Measurements from ENCODE around the gene OTOP2. TPM values are rescaled to one million over a fixed set of nuclear protein-coding genes. Genes with fewer than 3 reads are reported as not detected.
A peak's percentile ranks its signal among the peaks of the same experiment; 100 is the strongest.

Gene OTOP2
- total RNA-seq, 2 experiments from 2014 or later: not detected

DNA sequence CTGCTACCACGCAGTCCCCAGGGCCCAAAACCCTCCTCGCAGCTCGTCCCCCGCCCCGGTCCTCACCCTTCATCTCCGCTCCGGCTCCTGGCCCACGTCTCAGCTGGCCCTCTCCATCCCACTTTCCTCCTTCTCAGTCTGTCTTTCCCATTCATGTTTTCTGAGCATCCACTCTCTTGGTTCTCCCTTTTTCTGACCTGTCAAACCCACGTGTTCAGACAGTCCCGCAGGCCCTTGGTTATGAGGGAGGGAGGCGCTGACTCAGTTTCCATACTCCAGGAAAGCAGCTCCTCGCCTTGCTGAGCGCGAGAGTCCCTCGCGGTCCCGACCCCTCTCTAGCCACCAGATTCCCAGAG lies 48.9 kb downstream of the OTOP2 start:
- BruUV-seq (replicated peaks): no TSS peak
- H3K4me2 ChIP-seq (ENCODE audit: low read length): peak overlapping the region; percentile 71
- no peaks in the 10 kb centered on the region for H3K9me3 ChIP-seq (ENCODE audit: low read length)
- no peak overlapping the region for H3K27ac ChIP-seq (ENCODE audit: low read depth, low read length, poor library complexity, severe bottlenecking)
- POLR2A ChIA-PET: interaction anchor here (0.6 to 2.2 kb wide), 5 partner anchors 9 to 150 kb away, joined by 3 to 9 read pairs (median 6); partner anchors contain the start of gene MRPL58
- CTCF ChIA-PET (ENCODE audit: unreplicated experiment): interaction anchor here (0.7 to 1.8 kb wide), 3 partner anchors 9 to 12 kb away, joined by 3 to 9 read pairs (median 4); no protein-coding TSS in a partner anchor
- intact Hi-C loops (cut with micrococcal nuclease; ENCODE audit: unreplicated experiment): no loop called here
- no peaks in the 10 kb centered on the region for H3K36me3 ChIP-seq (ENCODE audit: insufficient read depth, low read length)
- no peaks in the 10 kb centered on the region for H3K79me2 ChIP-seq (ENCODE audit: insufficient read depth, low read depth, low read length)
- H4K20me1 ChIP-seq (ENCODE audit: insufficient read depth, low read length): no peaks in the 10 kb centered on the region
- TF ChIP-seq EZH2phosphoT487 (IDR thresholded peaks at IDR 0.05; ENCODE audit: borderline replicate concordance, low read depth, low read length): no peak
- TF ChIP-seq, protein P1, sequence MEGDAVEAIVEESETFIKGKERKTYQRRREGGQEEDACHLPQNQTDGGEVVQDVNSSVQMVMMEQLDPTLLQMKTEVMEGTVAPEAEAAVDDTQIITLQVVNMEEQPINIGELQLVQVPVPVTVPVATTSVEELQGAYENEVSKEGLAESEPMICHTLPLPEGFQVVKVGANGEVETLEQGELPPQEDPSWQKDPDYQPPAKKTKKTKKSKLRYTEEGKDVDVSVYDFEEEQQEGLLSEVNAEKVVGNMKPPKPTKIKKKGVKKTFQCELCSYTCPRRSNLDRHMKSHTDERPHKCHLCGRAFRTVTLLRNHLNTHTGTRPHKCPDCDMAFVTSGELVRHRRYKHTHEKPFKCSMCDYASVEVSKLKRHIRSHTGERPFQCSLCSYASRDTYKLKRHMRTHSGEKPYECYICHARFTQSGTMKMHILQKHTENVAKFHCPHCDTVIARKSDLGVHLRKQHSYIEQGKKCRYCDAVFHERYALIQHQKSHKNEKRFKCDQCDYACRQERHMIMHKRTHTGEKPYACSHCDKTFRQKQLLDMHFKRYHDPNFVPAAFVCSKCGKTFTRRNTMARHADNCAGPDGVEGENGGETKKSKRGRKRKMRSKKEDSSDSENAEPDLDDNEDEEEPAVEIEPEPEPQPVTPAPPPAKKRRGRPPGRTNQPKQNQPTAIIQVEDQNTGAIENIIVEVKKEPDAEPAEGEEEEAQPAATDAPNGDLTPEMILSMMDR (conservative IDR thresholded peaks at IDR 0.05; ENCODE audit: low read length): no peak
- H3K4me1 ChIP-seq (ENCODE audit: insufficient read depth, low read length, poor library complexity, severe bottlenecking): peaks cover 10% of the 10 kb centered on the region
- no peak for DNase-seq (ENCODE audit: low spot score)
- no peaks in the 10 kb centered on the region for H3K9me2 ChIP-seq (ENCODE audit: insufficient read depth, low read length)
- H3K4me3 ChIP-seq (ENCODE audit: low read depth, low read length, poor library complexity, severe bottlenecking): peak overlapping the region; percentile 62
- H2AFZ ChIP-seq (ENCODE audit: low read length): no peak overlapping the region

DNA sequence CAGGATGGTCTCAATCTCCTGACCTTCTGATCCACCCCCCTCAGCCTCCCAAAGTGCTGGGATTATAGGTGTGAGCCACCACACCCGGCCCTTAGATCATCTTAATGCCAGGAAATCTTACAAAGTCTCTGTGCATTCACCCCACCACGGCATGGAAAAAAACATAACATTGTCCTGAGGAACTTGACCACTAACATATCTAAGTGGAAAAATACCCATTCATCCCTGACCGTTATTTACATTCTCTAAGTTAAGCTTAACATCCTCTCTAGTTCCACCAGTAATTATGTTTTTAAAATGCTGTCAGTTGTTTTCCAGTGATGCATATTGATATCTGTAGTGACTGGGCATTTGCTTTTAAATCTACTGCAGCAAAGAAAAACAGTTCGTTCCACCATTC lies 51.9 kb downstream of the OTOP2 start:
- H2AFZ ChIP-seq (ENCODE audit: low read length): no peak overlapping the region
- TF ChIP-seq, protein P1 (conservative IDR thresholded peaks at IDR 0.05; ENCODE audit: low read length): no peak
- no peak for TF ChIP-seq EZH2phosphoT487 (IDR thresholded peaks at IDR 0.05; ENCODE audit: borderline replicate concordance, low read depth, low read length)
- H3K4me1 ChIP-seq (ENCODE audit: insufficient read depth, low read length, poor library complexity, severe bottlenecking): peaks cover 10% of the 10 kb centered on the region
- BruUV-seq (replicated peaks): no TSS peak
- DNase-seq (ENCODE audit: low spot score): no peak
- no peak overlapping the region for H3K4me2 ChIP-seq (ENCODE audit: low read length)
- H3K4me3 ChIP-seq (ENCODE audit: low read depth, low read length, poor library complexity, severe bottlenecking): no peak overlapping the region
- no peak overlapping the region for H3K27ac ChIP-seq (ENCODE audit: low read depth, low read length, poor library complexity, severe bottlenecking)
- CTCF ChIA-PET (ENCODE audit: unreplicated experiment): interaction anchor here (1.4 kb wide), 1 partner anchor 15 kb away, joined by 3 read pairs; no protein-coding TSS in a partner anchor
- intact Hi-C loops (cut with micrococcal nuclease; ENCODE audit: unreplicated experiment): no loop called here
- no peaks in the 10 kb centered on the region for H3K9me3 ChIP-seq (ENCODE audit: low read length)
- no peaks in the 10 kb centered on the region for H3K9me2 ChIP-seq (ENCODE audit: insufficient read depth, low read length)
- POLR2A ChIA-PET: no interaction called here
- no peaks in the 10 kb centered on the region for H3K36me3 ChIP-seq (ENCODE audit: insufficient read depth, low read length)
- H4K20me1 ChIP-seq (ENCODE audit: insufficient read depth, low read length): no peaks in the 10 kb centered on the region
- H3K79me2 ChIP-seq (ENCODE audit: insufficient read depth, low read depth, low read length): no peaks in the 10 kb centered on the region

DNA sequence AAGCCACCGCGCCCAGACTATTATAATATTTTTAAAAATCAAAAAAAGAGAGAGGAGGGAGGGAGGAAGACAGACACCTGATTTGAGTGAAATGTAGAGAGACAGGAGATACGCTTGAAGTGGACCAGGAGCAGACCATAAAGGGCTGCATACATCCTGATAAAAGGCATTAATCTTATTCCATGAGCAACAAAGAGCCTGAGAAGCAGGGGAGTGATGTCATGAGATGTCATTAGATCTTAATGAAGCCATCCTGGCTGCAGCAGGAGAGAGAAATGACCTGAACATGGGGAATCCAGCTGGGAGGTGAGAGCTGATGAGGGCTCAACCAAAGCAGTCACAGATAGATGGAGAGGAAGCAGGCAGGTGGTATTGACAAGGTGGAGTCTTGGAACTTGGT lies 53.7 kb downstream of the OTOP2 start:
- Histone ChIP-seq H3K9me2 (ENCODE audit: insufficient read depth, low read length) (no peaks in the 10 kb centered on the region), H3K4me1 (ENCODE audit: insufficient read depth, low read length, poor library complexity, severe bottlenecking) (peaks cover 14% of the 10 kb centered on the region), H3K27ac (ENCODE audit: low read depth, low read length, poor library complexity, severe bottlenecking) (no peak overlapping the region), H3K4me2 (ENCODE audit: low read length) (no peak overlapping the region), H3K4me3 (ENCODE audit: low read depth, low read length, poor library complexity, severe bottlenecking) (no peak overlapping the region), H3K79me2 (ENCODE audit: insufficient read depth, low read depth, low read length) (no peaks in the 10 kb centered on the region), H4K20me1 (ENCODE audit: insufficient read depth, low read length) (no peaks in the 10 kb centered on the region), H3K9me3 (ENCODE audit: low read length) (no peaks in the 10 kb centered on the region), H3K36me3 (ENCODE audit: insufficient read depth, low read length) (no peaks in the 10 kb centered on the region), H2AFZ (ENCODE audit: low read length) (no peak overlapping the region)
- TF ChIP-seq EZH2phosphoT487 (IDR thresholded peaks at IDR 0.05; ENCODE audit: borderline replicate concordance, low read depth, low read length): no peak
- TF ChIP-seq, protein P1 (conservative IDR thresholded peaks at IDR 0.05; ENCODE audit: low read length): no peak
- no peak for DNase-seq (ENCODE audit: low spot score)
- POLR2A ChIA-PET: no interaction called here
- CTCF ChIA-PET (ENCODE audit: unreplicated experiment): no interaction called here
- intact Hi-C loops (cut with micrococcal nuclease; ENCODE audit: unreplicated experiment): no loop called here
- BruUV-seq (replicated peaks): no TSS peak
